HEK293 (cell line): ENCODE measurements around the gene AP5Z1.

ENCODE experiments used
- CTCF ChIA-PET: fragments of 350-600 bp; formaldehyde crosslinking; extraction: SDS; loops from one replicate; lab custom pipeline; 2021; ENCODE audit warnings: antibody characterized with exemption; lab: Yijun Ruan, JAX
- POLR2A ChIA-PET: fragments of 300-600 bp; formaldehyde crosslinking; extraction: SDS; loops from one replicate; lab custom pipeline; 2020; ENCODE audit warnings: antibody characterized with exemption, inconsistent platforms; lab: Yijun Ruan, JAX
- H3K27ac ChIP-seq: fragments of 200-500 bp; sonication (Bioruptor generic); 2 replicates; pipeline ENCODE4 v1.5.1; 2014; ENCODE audit warnings: low read depth, low read length, control low read depth, inconsistent platforms; ENCODE audit errors: extremely low read depth
- H3K36me3 ChIP-seq, 2 experiments: fragments of 200-500 bp in 1 of 2; sonication (Bioruptor generic) in 1 of 2; 1 replicate in 1 of 2; 2 replicates in 1 of 2; pipeline ENCODE4 v1.5.1; 2014 to 2017; ENCODE audit warnings: inconsistent platforms in 2 of 2, low read length in 2 of 2; ENCODE audit not compliant: control insufficient read depth in 2 of 2, insufficient read depth in 1 of 2
- H3K4me1 ChIP-seq: fragments of 200-500 bp; sonication (Bioruptor generic); 2 replicates; pipeline ENCODE4 v1.5.1; 2014; ENCODE audit warnings: mild to moderate bottlenecking, low read length, inconsistent platforms; ENCODE audit not compliant: control insufficient read depth, insufficient read depth
- H3K4me3 ChIP-seq: 2 replicates; pipeline ENCODE4 v1.5.1; 2011; ENCODE audit warnings: low read depth, mild to moderate bottlenecking, control low read depth, low read length, moderate library complexity
- H3K9me3 ChIP-seq: fragments of 200-500 bp; sonication (Bioruptor generic); 2 replicates; pipeline ENCODE4 v1.5.1; 2014; ENCODE audit warnings: low read depth, low read length, inconsistent platforms; ENCODE audit not compliant: control insufficient read depth, insufficient read depth
- GLI4 ChIP-seq: fragments of 450-650 bp; formaldehyde crosslinking; IDR thresholded peaks from 2 replicates; pipeline ENCODE4 v1.5.1; 2016; ENCODE audit warnings: missing biosample characterization, missing genetic modification characterization
- OSR2 ChIP-seq: fragments of 450-650 bp; formaldehyde crosslinking; IDR thresholded peaks from 2 replicates; pipeline ENCODE4 v1.5.1; 2016; ENCODE audit warnings: missing biosample characterization, missing genetic modification characterization
- SP3 ChIP-seq: fragments of 450-650 bp; formaldehyde crosslinking; IDR thresholded peaks from 2 replicates; pipeline ENCODE4 v1.5.1; 2016; ENCODE audit warnings: missing biosample characterization, missing genetic modification characterization
- ZBTB1 ChIP-seq: fragments of 450-650 bp; formaldehyde crosslinking; IDR thresholded peaks from 2 replicates; pipeline ENCODE4 v1.5.1; 2016; ENCODE audit warnings: missing biosample characterization, missing genetic modification characterization
- ZNF133 ChIP-seq: fragments of 450-650 bp; formaldehyde crosslinking; IDR thresholded peaks from 2 replicates; pipeline ENCODE4 v1.5.1; 2016; ENCODE audit warnings: missing biosample characterization, missing genetic modification characterization
- ZNF157 ChIP-seq: fragments of 450-650 bp; formaldehyde crosslinking; IDR thresholded peaks from 2 replicates; pipeline ENCODE4 v1.5.1; 2016; ENCODE audit warnings: missing biosample characterization, missing genetic modification characterization
- ZNF184 ChIP-seq: fragments of 450-650 bp; IDR thresholded peaks from 2 replicates; pipeline ENCODE4 v1.5.1; 2018; ENCODE audit warnings: missing biosample characterization, mild to moderate bottlenecking, missing genetic modification characterization
- ZNF292 ChIP-seq: fragments of 450-650 bp; formaldehyde crosslinking; IDR thresholded peaks from 2 replicates; pipeline ENCODE4 v1.5.1; 2016; ENCODE audit warnings: low read depth, missing biosample characterization, missing genetic modification characterization, borderline replicate concordance
- ZNF302 ChIP-seq: fragments of 450-650 bp; formaldehyde crosslinking; IDR thresholded peaks from 2 replicates; pipeline ENCODE4 v1.5.1; 2016; ENCODE audit warnings: missing biosample characterization, missing genetic modification characterization, low read depth
- ZNF391 ChIP-seq: fragments of 450-650 bp; formaldehyde crosslinking; IDR thresholded peaks from 2 replicates; pipeline ENCODE4 v1.5.1; 2016; ENCODE audit warnings: low read depth, missing biosample characterization, missing genetic modification characterization, borderline replicate concordance
- ZNF394 ChIP-seq: fragments of 450-650 bp; formaldehyde crosslinking; IDR thresholded peaks from 2 replicates; pipeline ENCODE4 v1.5.1; 2016; ENCODE audit warnings: missing biosample characterization, missing genetic modification characterization, mild to moderate bottlenecking, moderate library complexity, borderline replicate concordance
- ZNF426 ChIP-seq: fragments of 450-650 bp; formaldehyde crosslinking; IDR thresholded peaks from 2 replicates; pipeline ENCODE4 v1.5.1; 2017; ENCODE audit warnings: missing biosample characterization, missing genetic modification characterization, mild to moderate bottlenecking, inconsistent platforms, moderate library complexity
- ZNF501 ChIP-seq: fragments of 450-650 bp; formaldehyde crosslinking; IDR thresholded peaks from 2 replicates; pipeline ENCODE4 v1.5.1; 2016; ENCODE audit warnings: missing biosample characterization, missing genetic modification characterization
- ZNF521 ChIP-seq: fragments of 450-650 bp; formaldehyde crosslinking; IDR thresholded peaks from 2 replicates; pipeline ENCODE4 v1.5.1; 2017; ENCODE audit warnings: missing biosample characterization, mild to moderate bottlenecking, missing genetic modification characterization
- ZNF544 ChIP-seq: fragments of 450-650 bp; formaldehyde crosslinking; IDR thresholded peaks from 2 replicates; pipeline ENCODE4 v1.5.0; 2017; ENCODE audit warnings: missing biosample characterization, missing genetic modification characterization
- ZNF548 ChIP-seq: fragments of 450-650 bp; formaldehyde crosslinking; IDR thresholded peaks from 2 replicates; pipeline ENCODE4 v1.5.1; 2016; ENCODE audit warnings: missing biosample characterization, missing genetic modification characterization
- ZNF658 ChIP-seq: fragments of 450-650 bp; formaldehyde crosslinking; IDR thresholded peaks from 2 replicates; pipeline ENCODE4; 2016; ENCODE audit warnings: missing biosample characterization, missing genetic modification characterization
- ZNF664 ChIP-seq: fragments of 450-650 bp; formaldehyde crosslinking; IDR thresholded peaks from 2 replicates; pipeline ENCODE4 v1.5.1; 2016; ENCODE audit warnings: missing biosample characterization, missing genetic modification characterization
- ZNF792 ChIP-seq: fragments of 450-650 bp; formaldehyde crosslinking; IDR thresholded peaks from 2 replicates; pipeline ENCODE4 v1.5.1; 2016; ENCODE audit warnings: missing biosample characterization, missing genetic modification characterization
- TF ChIP-seq, protein P1 (sequence below): fragments of 450-650 bp; formaldehyde crosslinking; IDR thresholded peaks from 2 replicates; pipeline ENCODE4 v1.5.1; 2017; ENCODE audit warnings: missing biosample characterization, missing genetic modification characterization
- TF ChIP-seq, protein P2 (sequence below): fragments of 450-650 bp; formaldehyde crosslinking; IDR thresholded peaks from 2 replicates; pipeline ENCODE4 v1.5.1; 2016; ENCODE audit warnings: missing biosample characterization, missing genetic modification characterization
- TF ChIP-seq, protein P3 (sequence below): fragments of 450-650 bp; formaldehyde crosslinking; IDR thresholded peaks from 2 replicates; pipeline ENCODE4 v1.5.0; 2017; ENCODE audit warnings: missing biosample characterization, missing genetic modification characterization, borderline replicate concordance
- TF ChIP-seq, protein P4 (sequence below): fragments of 450-650 bp; formaldehyde crosslinking; IDR thresholded peaks from 2 replicates; pipeline ENCODE4 v1.5.1; 2016; ENCODE audit warnings: missing biosample characterization, missing genetic modification characterization
- TF ChIP-seq, protein P5 (sequence below): fragments of 450-650 bp; formaldehyde crosslinking; IDR thresholded peaks from 2 replicates; pipeline ENCODE4 v1.5.1; 2017; ENCODE audit warnings: missing biosample characterization, missing genetic modification characterization
- TF ChIP-seq, protein P6 (sequence below): fragments of 450-650 bp; IDR thresholded peaks from 2 replicates; pipeline ENCODE4 v1.5.1; 2018; ENCODE audit warnings: missing biosample characterization, mild to moderate bottlenecking, missing genetic modification characterization

Gene AP5Z1

DNA sequence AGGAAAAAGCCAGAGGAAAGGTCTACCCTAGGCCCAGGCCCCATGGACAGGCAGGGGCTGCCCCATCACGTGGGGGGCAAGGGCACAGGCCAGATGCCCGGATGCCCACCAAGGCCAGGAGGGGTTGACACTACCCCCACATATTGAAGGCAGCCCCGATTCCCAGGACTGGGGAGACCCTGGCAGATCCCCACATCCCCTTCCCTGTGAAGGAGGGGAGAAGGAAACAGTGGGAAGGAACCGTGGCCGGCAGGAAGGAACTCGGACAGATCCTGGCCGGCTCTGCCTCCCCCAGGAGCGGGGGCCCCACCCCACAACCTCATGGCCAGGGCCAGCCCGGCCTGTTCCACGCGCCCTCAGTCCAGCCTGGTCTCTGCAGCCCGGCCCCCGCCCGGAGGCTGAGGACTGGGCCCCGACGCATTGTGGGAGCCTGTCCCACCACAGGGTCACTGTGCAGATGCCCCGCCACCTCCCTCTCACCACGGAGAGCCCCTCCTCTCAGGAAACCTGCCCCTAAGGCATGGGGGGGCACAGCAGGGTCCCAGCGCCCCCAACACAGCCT, 45.1 kb downstream of the AP5Z1 start:
- Histone ChIP-seq H3K4me3 (no peak overlapping the region), H3K36me3 (no peaks in the 10 kb centered on the region), H3K9me3 (no peaks in the 10 kb centered on the region), H3K27ac (no peak overlapping the region), H3K4me1 (no peaks in the 10 kb centered on the region)
- ChIA-PET POLR2A (no interaction called here), CTCF (interaction anchor here (1.3 kb wide), 1 partner anchor 10 kb away, joined by 3 read pairs; no protein-coding TSS in a partner anchor)
- TF ChIP-seq, protein P1, sequence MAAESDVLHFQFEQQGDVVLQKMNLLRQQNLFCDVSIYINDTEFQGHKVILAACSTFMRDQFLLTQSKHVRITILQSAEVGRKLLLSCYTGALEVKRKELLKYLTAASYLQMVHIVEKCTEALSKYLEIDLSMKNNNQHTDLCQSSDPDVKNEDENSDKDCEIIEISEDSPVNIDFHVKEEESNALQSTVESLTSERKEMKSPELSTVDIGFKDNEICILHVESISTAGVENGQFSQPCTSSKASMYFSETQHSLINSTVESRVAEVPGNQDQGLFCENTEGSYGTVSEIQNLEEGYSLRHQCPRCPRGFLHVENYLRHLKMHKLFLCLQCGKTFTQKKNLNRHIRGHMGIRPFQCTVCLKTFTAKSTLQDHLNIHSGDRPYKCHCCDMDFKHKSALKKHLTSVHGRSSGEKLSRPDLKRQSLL, result no peak
- TF ChIP-seq ZNF184 (no peak), ZNF426 (tag by site-specific recombination) (no peak), ZNF664 (tag by site-specific recombination) (no peak), ZNF157 (tag by site-specific recombination) (no peak), OSR2 (tag by site-specific recombination) (no peak), ZBTB1 (no peak)
- TF ChIP-seq, all 188 proteins: peak for 0

DNA sequence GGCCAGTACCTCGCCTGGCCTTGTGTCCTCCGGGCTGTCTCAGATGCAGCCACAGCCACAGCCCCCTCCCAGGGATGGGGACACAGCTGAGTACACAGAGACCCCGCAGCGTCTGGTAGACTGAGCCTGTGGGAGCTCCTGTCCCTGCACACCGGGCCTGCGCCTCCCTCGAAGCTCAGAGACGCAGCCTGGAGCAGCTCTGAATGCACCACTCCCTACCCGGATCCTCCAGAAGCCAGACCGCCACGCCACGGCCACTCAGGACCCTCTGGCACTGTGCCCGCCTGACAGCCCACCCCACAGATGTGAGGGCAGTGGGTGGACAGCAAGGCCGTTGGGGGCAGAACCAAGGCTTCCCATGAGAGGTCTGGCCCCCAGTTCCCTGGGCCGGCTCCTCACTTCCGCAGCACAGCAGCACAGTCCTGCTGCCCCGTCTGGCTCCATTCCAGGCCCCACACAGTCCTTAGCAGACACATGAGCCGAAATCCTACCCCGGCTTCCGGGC, 45.6 kb downstream of the AP5Z1 start:
- ChIA-PET CTCF (no interaction called here), POLR2A (no interaction called here)
- no peak overlapping the region for H3K4me3 ChIP-seq
- H3K9me3 ChIP-seq, result no peaks in the 10 kb centered on the region
- H3K36me3 ChIP-seq, result no peaks in the 10 kb centered on the region
- no peaks in the 10 kb centered on the region for H3K4me1 ChIP-seq
- no peak overlapping the region for H3K27ac ChIP-seq
- TF ChIP-seq ZNF302 (tag by site-specific recombination) (no peak), ZNF501 (tag by site-specific recombination) (no peak), ZNF792 (tag by site-specific recombination) (no peak), ZNF391 (tag by site-specific recombination) (no peak), OSR2 (tag by site-specific recombination) (no peak), ZNF548 (no peak), ZNF658 (tag by site-specific recombination) (no peak), SP3 (tag by site-specific recombination) (no peak), ZNF544 (no peak), ZNF292 (no peak), ZNF394 (no peak), GLI4 (tag by site-specific recombination) (no peak), ZNF521 (tag by site-specific recombination) (no peak), ZNF133 (no peak)
- TF ChIP-seq, protein P2, sequence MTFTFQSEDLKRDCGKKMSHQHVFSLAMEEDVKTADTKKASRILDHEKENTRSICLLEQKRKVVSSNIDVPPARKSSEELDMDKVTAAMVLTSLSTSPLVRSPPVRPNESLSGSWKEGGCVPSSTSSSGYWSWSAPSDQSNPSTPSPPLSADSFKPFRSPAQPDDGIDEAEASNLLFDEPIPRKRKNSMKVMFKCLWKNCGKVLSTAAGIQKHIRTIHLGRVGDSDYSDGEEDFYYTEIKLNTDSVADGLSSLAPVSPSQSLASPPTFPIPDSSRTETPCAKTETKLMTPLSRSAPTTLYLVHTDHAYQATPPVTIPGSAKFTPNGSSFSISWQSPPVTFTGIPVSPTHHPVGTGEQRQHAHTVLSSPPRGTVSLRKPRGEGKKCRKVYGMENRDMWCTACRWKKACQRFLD (tag by site-specific recombination), result no peak
- TF ChIP-seq, protein P3, sequence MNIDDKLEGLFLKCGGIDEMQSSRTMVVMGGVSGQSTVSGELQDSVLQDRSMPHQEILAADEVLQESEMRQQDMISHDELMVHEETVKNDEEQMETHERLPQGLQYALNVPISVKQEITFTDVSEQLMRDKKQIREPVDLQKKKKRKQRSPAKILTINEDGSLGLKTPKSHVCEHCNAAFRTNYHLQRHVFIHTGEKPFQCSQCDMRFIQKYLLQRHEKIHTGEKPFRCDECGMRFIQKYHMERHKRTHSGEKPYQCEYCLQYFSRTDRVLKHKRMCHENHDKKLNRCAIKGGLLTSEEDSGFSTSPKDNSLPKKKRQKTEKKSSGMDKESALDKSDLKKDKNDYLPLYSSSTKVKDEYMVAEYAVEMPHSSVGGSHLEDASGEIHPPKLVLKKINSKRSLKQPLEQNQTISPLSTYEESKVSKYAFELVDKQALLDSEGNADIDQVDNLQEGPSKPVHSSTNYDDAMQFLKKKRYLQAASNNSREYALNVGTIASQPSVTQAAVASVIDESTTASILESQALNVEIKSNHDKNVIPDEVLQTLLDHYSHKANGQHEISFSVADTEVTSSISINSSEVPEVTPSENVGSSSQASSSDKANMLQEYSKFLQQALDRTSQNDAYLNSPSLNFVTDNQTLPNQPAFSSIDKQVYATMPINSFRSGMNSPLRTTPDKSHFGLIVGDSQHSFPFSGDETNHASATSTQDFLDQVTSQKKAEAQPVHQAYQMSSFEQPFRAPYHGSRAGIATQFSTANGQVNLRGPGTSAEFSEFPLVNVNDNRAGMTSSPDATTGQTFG (tag by site-specific recombination), result no peak
- TF ChIP-seq, protein P4, sequence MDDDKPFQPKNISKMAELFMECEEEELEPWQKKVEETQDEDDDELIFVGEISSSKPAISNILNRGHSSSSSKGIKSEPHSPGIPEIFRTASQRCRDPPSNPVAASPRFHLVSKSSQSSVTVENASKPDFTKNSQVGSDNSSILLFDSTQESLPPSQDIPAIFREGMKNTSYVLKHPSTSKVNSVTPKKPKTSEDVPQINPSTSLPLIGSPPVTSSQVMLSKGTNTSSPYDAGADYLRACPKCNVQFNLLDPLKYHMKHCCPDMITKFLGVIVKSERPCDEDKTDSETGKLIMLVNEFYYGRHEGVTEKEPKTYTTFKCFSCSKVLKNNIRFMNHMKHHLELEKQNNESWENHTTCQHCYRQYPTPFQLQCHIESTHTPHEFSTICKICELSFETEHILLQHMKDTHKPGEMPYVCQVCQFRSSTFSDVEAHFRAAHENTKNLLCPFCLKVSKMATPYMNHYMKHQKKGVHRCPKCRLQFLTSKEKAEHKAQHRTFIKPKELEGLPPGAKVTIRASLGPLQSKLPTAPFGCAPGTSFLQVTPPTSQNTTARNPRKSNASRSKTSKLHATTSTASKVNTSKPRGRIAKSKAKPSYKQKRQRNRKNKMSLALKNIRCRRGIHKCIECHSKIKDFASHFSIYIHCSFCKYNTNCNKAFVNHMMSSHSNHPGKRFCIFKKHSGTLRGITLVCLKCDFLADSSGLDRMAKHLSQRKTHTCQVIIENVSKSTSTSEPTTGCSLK (tag by site-specific recombination), result no peak
- TF ChIP-seq, protein P5, sequence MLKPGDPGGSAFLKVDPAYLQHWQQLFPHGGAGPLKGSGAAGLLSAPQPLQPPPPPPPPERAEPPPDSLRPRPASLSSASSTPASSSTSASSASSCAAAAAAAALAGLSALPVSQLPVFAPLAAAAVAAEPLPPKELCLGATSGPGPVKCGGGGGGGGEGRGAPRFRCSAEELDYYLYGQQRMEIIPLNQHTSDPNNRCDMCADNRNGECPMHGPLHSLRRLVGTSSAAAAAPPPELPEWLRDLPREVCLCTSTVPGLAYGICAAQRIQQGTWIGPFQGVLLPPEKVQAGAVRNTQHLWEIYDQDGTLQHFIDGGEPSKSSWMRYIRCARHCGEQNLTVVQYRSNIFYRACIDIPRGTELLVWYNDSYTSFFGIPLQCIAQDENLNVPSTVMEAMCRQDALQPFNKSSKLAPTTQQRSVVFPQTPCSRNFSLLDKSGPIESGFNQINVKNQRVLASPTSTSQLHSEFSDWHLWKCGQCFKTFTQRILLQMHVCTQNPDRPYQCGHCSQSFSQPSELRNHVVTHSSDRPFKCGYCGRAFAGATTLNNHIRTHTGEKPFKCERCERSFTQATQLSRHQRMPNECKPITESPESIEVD, result no peak
- TF ChIP-seq, protein P6, sequence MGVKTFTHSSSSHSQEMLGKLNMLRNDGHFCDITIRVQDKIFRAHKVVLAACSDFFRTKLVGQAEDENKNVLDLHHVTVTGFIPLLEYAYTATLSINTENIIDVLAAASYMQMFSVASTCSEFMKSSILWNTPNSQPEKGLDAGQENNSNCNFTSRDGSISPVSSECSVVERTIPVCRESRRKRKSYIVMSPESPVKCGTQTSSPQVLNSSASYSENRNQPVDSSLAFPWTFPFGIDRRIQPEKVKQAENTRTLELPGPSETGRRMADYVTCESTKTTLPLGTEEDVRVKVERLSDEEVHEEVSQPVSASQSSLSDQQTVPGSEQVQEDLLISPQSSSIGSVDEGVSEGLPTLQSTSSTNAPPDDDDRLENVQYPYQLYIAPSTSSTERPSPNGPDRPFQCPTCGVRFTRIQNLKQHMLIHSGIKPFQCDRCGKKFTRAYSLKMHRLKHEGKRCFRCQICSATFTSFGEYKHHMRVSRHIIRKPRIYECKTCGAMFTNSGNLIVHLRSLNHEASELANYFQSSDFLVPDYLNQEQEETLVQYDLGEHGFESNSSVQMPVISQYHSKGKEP (tag by site-specific recombination), result no peak
